A549 (cell line): Measurements from ENCODE around the gene BOK. TPM values are rescaled to one million over a fixed set of nuclear protein-coding genes. Genes with fewer than 3 reads are reported as not detected.

ENCODE experiments used
- ATAC-seq, 2 experiments: fragments of 200-7000 bp in 1 of 2; fragments of >200 bp in 1 of 2; cut with Nextera tagmentation in 1 of 2; cut with Tn5 transposase in 1 of 2; 3 replicates each; pipeline versions ENCODE4 v1.8.0 to v1.9.1; 2018 to 2020; ENCODE audit warnings: mild to moderate bottlenecking in 1 of 2, moderate library complexity in 1 of 2
- CTCF ChIA-PET: fragments of 300-600 bp; sonication (Branson Sonifier 250); formaldehyde crosslinking; extraction: SDS; loops from one replicate; lab custom pipeline; 2021; ENCODE audit warnings: antibody characterized with exemption, inconsistent platforms; lab: Yijun Ruan, JAX
- POLR2A ChIA-PET: fragments of 350-600 bp; formaldehyde crosslinking; extraction: SDS; loops from one replicate; lab custom pipeline; 2021; ENCODE audit warnings: antibody characterized with exemption, inconsistent platforms; lab: Yijun Ruan, JAX
- DNase-seq, 2 experiments: peaks; one replicate each; pipeline versions ENCODE4 v3.0.0 to v3.0.0-alpha.2; 2011 to 2016; ENCODE audit warnings: low read depth in 1 of 2, low spot score in 1 of 2
- FAIRE-seq: peaks from 2 replicates; lab custom pipeline; 2011; peaks lifted over from hg19 to GRCh38; lab: Jason Lieb, UNC
- H3K27ac ChIP-seq, 2 experiments: fragments of >200 bp; sonication (Bioruptor Twin); formaldehyde crosslinking; 3 replicates each; pipeline ENCODE4 v1.5.1; 2016 to 2017
- H3K4me1 ChIP-seq: fragments of >200 bp; sonication (Bioruptor Twin); formaldehyde crosslinking; 3 replicates; pipeline ENCODE4 v1.6.1; 2016
- H3K4me2 ChIP-seq: fragments of >200 bp; sonication (Bioruptor Twin); formaldehyde crosslinking; 3 replicates; pipeline ENCODE4 v1.6.1; 2016
- H3K4me3 ChIP-seq: fragments of >200 bp; sonication (Bioruptor Twin); formaldehyde crosslinking; 3 replicates; pipeline ENCODE4 v1.5.1; 2016
- H3K9me3 ChIP-seq: fragments of >200 bp; sonication (Bioruptor Twin); formaldehyde crosslinking; 3 replicates; pipeline ENCODE4 v1.6.1; 2016
- CBX2 ChIP-seq: fragments of 200-600 bp; sonication (generic); IDR thresholded peaks from 2 replicates; pipeline ENCODE4 v1.6.1; 2016; ENCODE audit warnings: low read depth, mild to moderate bottlenecking, borderline replicate concordance
- CBX8 ChIP-seq: fragments of 200-600 bp; sonication (generic); IDR thresholded peaks from 2 replicates; pipeline ENCODE4 v1.6.1; 2016
- CEBPB ChIP-seq, 2 experiments: fragments of >200 bp in 1 of 2; sonication (Bioruptor Twin) in 1 of 2; formaldehyde crosslinking in 1 of 2; IDR thresholded peaks; 2 replicates each; pipeline ENCODE4 v1.6.1; 2012 to 2016
- CHD2 ChIP-seq: fragments of 150-350 bp; IDR thresholded peaks from 2 replicates; pipeline ENCODE4 v1.6.1; 2014; ENCODE audit warnings: low read length; ENCODE audit not compliant: partially characterized antibody
- EHF ChIP-seq: fragments of 250-450 bp; sonication (Bioruptor Pico); IDR thresholded peaks from 2 replicates; pipeline ENCODE4 v1.5.0; 2020; ENCODE audit warnings: mild to moderate bottlenecking
- ESRRA ChIP-seq: fragments of 150-350 bp; IDR thresholded peaks from 2 replicates; pipeline ENCODE4 v1.6.1; 2014; ENCODE audit warnings: mild to moderate bottlenecking, low read length, borderline replicate concordance
- FOSB ChIP-seq: fragments of 250-450 bp; sonication (Bioruptor Pico); IDR thresholded peaks from 2 replicates; pipeline ENCODE4 v1.5.0; 2020; ENCODE audit warnings: mild to moderate bottlenecking, moderate library complexity
- FOSL2 ChIP-seq, 2 experiments: fragments of 450-650 bp in 1 of 2; fragments of >200 bp in 1 of 2; sonication (Bioruptor Twin) in 1 of 2; formaldehyde crosslinking; IDR thresholded peaks; 2 replicates each; pipeline versions ENCODE4 v1.5.0 to v1.6.1; 2016 to 2020; ENCODE audit warnings: mild to moderate bottlenecking in 1 of 2, moderate library complexity in 1 of 2
- FOXS1 ChIP-seq: fragments of 250-450 bp; sonication (Bioruptor Pico); IDR thresholded peaks from 2 replicates; pipeline ENCODE4 v1.5.0; 2020; ENCODE audit warnings: mild to moderate bottlenecking, moderate library complexity
- GATA3 ChIP-seq: IDR thresholded peaks from 2 replicates; pipeline ENCODE4 v1.6.1; 2012; ENCODE audit warnings: borderline replicate concordance
- HDAC2 ChIP-seq: fragments of 200-600 bp; sonication (generic); IDR thresholded peaks from 2 replicates; pipeline ENCODE4 v1.6.1; 2016
- HOXA7 ChIP-seq: fragments of 250-450 bp; sonication (Bioruptor Pico); IDR thresholded peaks from 2 replicates; pipeline ENCODE4 v1.5.0; 2020; ENCODE audit warnings: mild to moderate bottlenecking, moderate library complexity
- HOXB5 ChIP-seq: fragments of 250-450 bp; sonication (Bioruptor Pico); IDR thresholded peaks from 2 replicates; pipeline ENCODE4 v1.5.0; 2020; ENCODE audit warnings: mild to moderate bottlenecking, moderate library complexity
- NPAS2 ChIP-seq: fragments of 250-450 bp; sonication (Bioruptor Pico); IDR thresholded peaks from 2 replicates; pipeline ENCODE4 v1.8.0; 2022; ENCODE audit warnings: mild to moderate bottlenecking, moderate library complexity, borderline replicate concordance
- NR3C1 ChIP-seq: fragments of >200 bp; sonication (Bioruptor Twin); formaldehyde crosslinking; IDR thresholded peaks from 3 replicates; pipeline ENCODE4 v1.6.1; 2017
- POLR2A ChIP-seq: IDR thresholded peaks from 2 replicates; pipeline ENCODE4 v1.6.1; 2012; ENCODE audit warnings: mild to moderate bottlenecking, low read length
- POLR2AphosphoS2 ChIP-seq: conservative IDR thresholded peaks from 2 replicates; pipeline ENCODE4 v1.6.1; 2012; ENCODE audit warnings: low read length, improper control_type of control experiment, inconsistent platforms
- RAD21 ChIP-seq, 2 experiments: fragments of >200 bp in 1 of 2; sonication (Bioruptor Twin) in 1 of 2; formaldehyde crosslinking in 1 of 2; IDR thresholded peaks in 1 of 2; conservative IDR thresholded peaks in 1 of 2; 2 replicates in 1 of 2; 3 replicates in 1 of 2; pipeline ENCODE4 v1.6.1; 2012 to 2018; ENCODE audit warnings: inconsistent platforms in 1 of 2
- RARB ChIP-seq: fragments of 250-450 bp; sonication (Bioruptor Pico); IDR thresholded peaks from 2 replicates; pipeline ENCODE4 v1.8.0; 2021; ENCODE audit warnings: mild to moderate bottlenecking, moderate library complexity
- RFX5 ChIP-seq: fragments of 450-650 bp; IDR thresholded peaks from 2 replicates; pipeline ENCODE4 v1.7.1; 2014; ENCODE audit warnings: antibody characterized with exemption, mild to moderate bottlenecking, moderate library complexity
- RNF2 ChIP-seq: fragments of 200-600 bp; sonication (generic); IDR thresholded peaks from 2 replicates; pipeline ENCODE4 v1.6.1; 2016; ENCODE audit warnings: low read depth, mild to moderate bottlenecking, antibody characterized with exemption, moderate library complexity, borderline replicate concordance
- SMC3 ChIP-seq: fragments of >200 bp; sonication (Bioruptor Twin); formaldehyde crosslinking; IDR thresholded peaks from 3 replicates; pipeline ENCODE4 v1.6.1; 2018; ENCODE audit warnings: inconsistent platforms
- ZFP36 ChIP-seq: fragments of 450-650 bp; IDR thresholded peaks from 2 replicates; pipeline ENCODE4 v1.6.1; 2014; ENCODE audit warnings: borderline replicate concordance; ENCODE audit not compliant: partially characterized antibody
- WGBS: methylation state at CpG from one replicate; pipeline ENCODE4 v1.1.6; 2017; ENCODE audit errors: missing lambda C conversion rate; 5-methylcytosine and 5-hydroxymethylcytosine counted together
- polyA plus RNA-seq, 4 experiments: library from polyadenylated mRNA; depleted of rRNA in 3 of 4; stranded (reverse); fragments of >200 nt; fragmentation: RNase III in 1 of 4; extraction: RNeasy Plus Mini Kit Qiagen cat#74134 plus additional on column Dnase treatment in 1 of 4; gene quantifications; 2 replicates in 3 of 4; 3 replicates in 1 of 4; pipeline ENCODE4 v1.2.3, GENCODE V29; 2011 to 2017
- TF ChIP-seq, protein P1 (sequence below): IDR thresholded peaks from 2 replicates; pipeline ENCODE4 v1.6.1; 2012
- TF ChIP-seq, protein P2 (sequence below): fragments of >200 bp; sonication (Bioruptor Twin); formaldehyde crosslinking; IDR thresholded peaks from 3 replicates; pipeline ENCODE4 v1.5.1; 2016
- TF ChIP-seq, protein P3 (sequence below): fragments of >200 bp; sonication (Bioruptor Twin); formaldehyde crosslinking; IDR thresholded peaks from 3 replicates; pipeline ENCODE4 v1.6.1; 2016
- TF ChIP-seq, protein P4 (sequence below): fragments of 250-450 bp; sonication (Bioruptor Pico); IDR thresholded peaks from 2 replicates; pipeline ENCODE4 v1.5.0; 2021; ENCODE audit warnings: mild to moderate bottlenecking, moderate library complexity, borderline replicate concordance

Gene BOK
- polyA plus RNA-seq, 2 of the 4 experiments (the other 2 are of a cell fraction), result 5.0 to 12.6 TPM

DNA sequence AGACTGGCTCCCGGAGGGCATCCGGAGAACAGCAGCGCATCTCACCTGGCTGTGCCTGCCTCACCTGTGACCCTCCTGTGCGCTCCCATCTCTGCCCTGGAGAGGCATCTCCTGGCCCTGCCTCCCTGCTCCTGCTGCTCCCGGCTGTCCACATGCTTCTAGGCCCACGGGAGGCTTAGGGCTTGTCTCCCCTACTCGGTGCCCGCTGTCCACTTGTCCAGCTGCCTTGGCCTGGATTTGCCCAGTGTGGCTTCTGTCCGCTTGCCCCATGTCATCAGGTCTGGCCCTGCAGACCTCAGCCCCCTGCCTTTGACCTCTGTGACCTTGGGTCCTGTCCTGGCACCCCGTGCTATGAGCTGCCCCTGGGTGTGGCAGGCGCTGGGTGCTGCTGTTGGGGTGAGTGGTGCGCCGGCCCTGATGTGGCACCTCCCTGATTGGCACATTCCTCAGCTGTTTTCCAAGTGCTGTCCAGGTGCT lies 4.5 kb downstream of the BOK start:
- WGBS, result 95% methylated on average over 11 of the region's 13 CpGs
- DNase-seq (no peak), ATAC-seq (no peak), FAIRE-seq (no peak)
- Histone ChIP-seq H3K4me2 (no peak overlapping the region), H3K4me3 (no peak overlapping the region), H3K4me1 (peaks cover 15% of the 10 kb centered on the region), H3K27ac (no peak overlapping the region), H3K9me3 (no peaks in the 10 kb centered on the region)
- TF ChIP-seq CBX2 (no peak), FOSB (CRISPR knock-in tag) (no peak), RAD21 (conservative IDR thresholded peaks at IDR 0.05 in 1 of 2, IDR thresholded peaks at IDR 0.05 in 1 of 2) (no peak), ESRRA (no peak), POLR2AphosphoS2 (no peak), CEBPB (IDR thresholded peaks at IDR 0.05) (no peak), GATA3 (no peak), POLR2A (no peak), RARB (CRISPR knock-in tag) (no peak), NR3C1 (no peak), CBX8 (no peak), HOXA7 (CRISPR knock-in tag) (no peak)
- TF ChIP-seq, protein P1, sequence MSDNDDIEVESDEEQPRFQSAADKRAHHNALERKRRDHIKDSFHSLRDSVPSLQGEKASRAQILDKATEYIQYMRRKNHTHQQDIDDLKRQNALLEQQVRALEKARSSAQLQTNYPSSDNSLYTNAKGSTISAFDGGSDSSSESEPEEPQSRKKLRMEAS, result no peak
- ChIA-PET CTCF (no interaction called here), POLR2A (no interaction called here)

DNA sequence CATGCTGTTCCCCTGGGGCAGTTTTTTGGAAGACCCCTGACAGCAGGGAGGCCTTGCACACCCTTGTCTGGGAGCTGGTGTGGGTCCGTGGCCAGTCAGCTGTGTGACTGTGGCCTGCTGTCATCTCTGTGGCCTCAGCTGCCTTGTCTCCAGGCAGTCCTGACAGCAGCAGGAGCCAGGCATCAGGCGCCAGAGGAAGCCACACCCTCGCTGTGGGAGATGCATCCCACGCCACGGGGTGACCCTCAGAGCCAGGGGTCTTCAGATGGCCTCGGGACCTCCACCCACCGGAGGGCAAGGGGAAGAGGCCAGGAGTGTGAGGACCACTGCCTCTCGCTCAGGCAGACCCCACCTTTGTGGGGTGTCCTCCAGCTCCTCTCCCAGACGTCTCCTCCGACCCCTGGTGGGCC lies 5.0 kb downstream of the BOK start:
- CTCF ChIA-PET, result no interaction called here
- ATAC-seq (no peak), DNase-seq (no peak), FAIRE-seq (no peak)
- H3K4me1 ChIP-seq, result peaks cover 15% of the 10 kb centered on the region
- H3K27ac ChIP-seq, result no peak overlapping the region
- no peaks in the 10 kb centered on the region for H3K9me3 ChIP-seq
- POLR2A ChIA-PET, result no interaction called here
- TF ChIP-seq HOXB5 (no peak), CBX2 (no peak), RNF2 (no peak), ESRRA (no peak), RAD21 (conservative IDR thresholded peaks at IDR 0.05 in 1 of 2, IDR thresholded peaks at IDR 0.05 in 1 of 2) (no peak), NPAS2 (no peak), CHD2 (no peak), RFX5 (no peak), SMC3 (no peak), FOSL2 (IDR thresholded peaks at IDR 0.05) (no peak), FOSL2 (CRISPR knock-in tag; IDR thresholded peaks at IDR 0.05) (no peak), FOXS1 (CRISPR knock-in tag) (no peak), POLR2AphosphoS2 (no peak), HDAC2 (no peak), EHF (CRISPR knock-in tag) (no peak), FOSB (CRISPR knock-in tag) (no peak), ZFP36 (no peak), CBX8 (no peak)
- TF ChIP-seq, protein P2, sequence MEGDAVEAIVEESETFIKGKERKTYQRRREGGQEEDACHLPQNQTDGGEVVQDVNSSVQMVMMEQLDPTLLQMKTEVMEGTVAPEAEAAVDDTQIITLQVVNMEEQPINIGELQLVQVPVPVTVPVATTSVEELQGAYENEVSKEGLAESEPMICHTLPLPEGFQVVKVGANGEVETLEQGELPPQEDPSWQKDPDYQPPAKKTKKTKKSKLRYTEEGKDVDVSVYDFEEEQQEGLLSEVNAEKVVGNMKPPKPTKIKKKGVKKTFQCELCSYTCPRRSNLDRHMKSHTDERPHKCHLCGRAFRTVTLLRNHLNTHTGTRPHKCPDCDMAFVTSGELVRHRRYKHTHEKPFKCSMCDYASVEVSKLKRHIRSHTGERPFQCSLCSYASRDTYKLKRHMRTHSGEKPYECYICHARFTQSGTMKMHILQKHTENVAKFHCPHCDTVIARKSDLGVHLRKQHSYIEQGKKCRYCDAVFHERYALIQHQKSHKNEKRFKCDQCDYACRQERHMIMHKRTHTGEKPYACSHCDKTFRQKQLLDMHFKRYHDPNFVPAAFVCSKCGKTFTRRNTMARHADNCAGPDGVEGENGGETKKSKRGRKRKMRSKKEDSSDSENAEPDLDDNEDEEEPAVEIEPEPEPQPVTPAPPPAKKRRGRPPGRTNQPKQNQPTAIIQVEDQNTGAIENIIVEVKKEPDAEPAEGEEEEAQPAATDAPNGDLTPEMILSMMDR, result no peak
- TF ChIP-seq, protein P3, sequence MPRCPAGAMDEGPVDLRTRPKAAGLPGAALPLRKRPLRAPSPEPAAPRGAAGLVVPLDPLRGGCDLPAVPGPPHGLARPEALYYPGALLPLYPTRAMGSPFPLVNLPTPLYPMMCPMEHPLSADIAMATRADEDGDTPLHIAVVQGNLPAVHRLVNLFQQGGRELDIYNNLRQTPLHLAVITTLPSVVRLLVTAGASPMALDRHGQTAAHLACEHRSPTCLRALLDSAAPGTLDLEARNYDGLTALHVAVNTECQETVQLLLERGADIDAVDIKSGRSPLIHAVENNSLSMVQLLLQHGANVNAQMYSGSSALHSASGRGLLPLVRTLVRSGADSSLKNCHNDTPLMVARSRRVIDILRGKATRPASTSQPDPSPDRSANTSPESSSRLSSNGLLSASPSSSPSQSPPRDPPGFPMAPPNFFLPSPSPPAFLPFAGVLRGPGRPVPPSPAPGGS, result no peak
- TF ChIP-seq, protein P4, sequence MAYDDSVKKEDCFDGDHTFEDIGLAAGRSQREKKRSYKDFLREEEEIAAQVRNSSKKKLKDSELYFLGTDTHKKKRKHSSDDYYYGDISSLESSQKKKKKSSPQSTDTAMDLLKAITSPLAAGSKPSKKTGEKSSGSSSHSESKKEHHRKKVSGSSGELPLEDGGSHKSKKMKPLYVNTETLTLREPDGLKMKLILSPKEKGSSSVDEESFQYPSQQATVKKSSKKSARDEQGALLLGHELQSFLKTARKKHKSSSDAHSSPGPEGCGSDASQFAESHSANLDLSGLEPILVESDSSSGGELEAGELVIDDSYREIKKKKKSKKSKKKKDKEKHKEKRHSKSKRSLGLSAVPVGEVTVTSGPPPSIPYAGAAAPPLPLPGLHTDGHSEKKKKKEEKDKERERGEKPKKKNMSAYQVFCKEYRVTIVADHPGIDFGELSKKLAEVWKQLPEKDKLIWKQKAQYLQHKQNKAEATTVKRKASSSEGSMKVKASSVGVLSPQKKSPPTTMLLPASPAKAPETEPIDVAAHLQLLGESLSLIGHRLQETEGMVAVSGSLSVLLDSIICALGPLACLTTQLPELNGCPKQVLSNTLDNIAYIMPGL (CRISPR knock-in tag), result no peak
- H3K4me2 ChIP-seq, result no peak overlapping the region
- H3K4me3 ChIP-seq, result no peak overlapping the region
- 77% methylated on average over 6 of the region's 10 CpGs for WGBS
